GM21723 (cell line): Measurements from ENCODE around the gene DIPK1B.

Experiments used
- ATAC-seq: cut with Tn5 transposase; IDR thresholded peaks from one replicate; pipeline ENCODE4 v1.9.1; 2021; ENCODE audit warnings: mild to moderate bottlenecking, moderate library complexity; ENCODE audit not compliant: unreplicated experiment

The DIPK1B gene

GRCh38 chr9:136711751-136712689 lies at the start of gene DIPK1B:
Gene DIPK1B, plus strand, starts transcription at chr9:136712572. Its CDS starts 94 bp downstream, at chr9:136712666.
- no peak for ATAC-seq

DNA sequence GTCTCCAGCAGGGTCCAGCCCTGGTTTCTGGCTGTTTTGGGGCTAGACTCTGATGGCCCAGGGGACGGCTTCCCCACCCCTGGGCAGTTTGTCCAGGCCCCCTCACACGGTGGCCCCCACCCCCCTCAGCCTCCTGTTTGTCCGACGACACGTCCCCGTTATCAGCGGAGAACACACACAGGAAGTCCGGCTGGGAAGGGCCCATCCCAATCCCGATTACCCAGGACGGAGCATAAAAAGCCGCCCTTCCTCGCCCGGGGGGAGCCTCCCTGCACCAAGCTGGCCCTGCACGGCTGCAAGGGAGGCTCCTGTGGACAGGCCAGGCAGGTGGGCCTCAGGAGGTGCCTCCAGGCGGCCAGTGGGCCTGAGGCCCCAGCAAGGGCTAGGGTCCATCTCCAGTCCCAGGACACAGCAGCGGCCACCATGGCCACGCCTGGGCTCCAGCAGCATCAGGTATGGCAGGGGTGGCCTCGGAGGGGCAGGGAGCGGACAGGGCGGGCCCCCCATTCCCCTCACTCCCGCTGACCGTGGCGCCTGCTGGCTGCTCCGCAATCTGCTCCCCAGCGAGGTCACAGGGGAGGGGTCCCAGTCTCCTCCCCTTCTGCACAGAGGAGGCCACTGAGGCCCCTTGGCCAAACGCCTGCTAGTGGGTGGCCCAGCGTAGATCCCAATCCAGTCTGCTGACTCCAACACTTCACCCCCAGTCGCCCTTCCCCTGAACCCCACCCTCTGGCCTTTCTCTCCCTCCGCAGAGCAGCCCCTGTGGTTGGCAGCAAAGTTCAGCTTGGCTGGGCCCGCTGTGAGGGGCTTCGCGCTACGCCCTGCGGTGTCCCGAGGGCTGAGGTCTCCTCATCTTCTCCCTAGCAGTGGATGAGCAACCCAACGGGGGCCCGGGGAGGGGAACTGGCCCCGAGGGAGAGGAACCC lies 49.5 kb upstream of the DIPK1B start, which contains the start of gene EGFL7:
EGFL7 (plus strand) TSS at position 261 of the 926 bp plus-strand sequence. CDS start 5,367 bp downstream, outside the sequence.
- no peak for ATAC-seq

DNA sequence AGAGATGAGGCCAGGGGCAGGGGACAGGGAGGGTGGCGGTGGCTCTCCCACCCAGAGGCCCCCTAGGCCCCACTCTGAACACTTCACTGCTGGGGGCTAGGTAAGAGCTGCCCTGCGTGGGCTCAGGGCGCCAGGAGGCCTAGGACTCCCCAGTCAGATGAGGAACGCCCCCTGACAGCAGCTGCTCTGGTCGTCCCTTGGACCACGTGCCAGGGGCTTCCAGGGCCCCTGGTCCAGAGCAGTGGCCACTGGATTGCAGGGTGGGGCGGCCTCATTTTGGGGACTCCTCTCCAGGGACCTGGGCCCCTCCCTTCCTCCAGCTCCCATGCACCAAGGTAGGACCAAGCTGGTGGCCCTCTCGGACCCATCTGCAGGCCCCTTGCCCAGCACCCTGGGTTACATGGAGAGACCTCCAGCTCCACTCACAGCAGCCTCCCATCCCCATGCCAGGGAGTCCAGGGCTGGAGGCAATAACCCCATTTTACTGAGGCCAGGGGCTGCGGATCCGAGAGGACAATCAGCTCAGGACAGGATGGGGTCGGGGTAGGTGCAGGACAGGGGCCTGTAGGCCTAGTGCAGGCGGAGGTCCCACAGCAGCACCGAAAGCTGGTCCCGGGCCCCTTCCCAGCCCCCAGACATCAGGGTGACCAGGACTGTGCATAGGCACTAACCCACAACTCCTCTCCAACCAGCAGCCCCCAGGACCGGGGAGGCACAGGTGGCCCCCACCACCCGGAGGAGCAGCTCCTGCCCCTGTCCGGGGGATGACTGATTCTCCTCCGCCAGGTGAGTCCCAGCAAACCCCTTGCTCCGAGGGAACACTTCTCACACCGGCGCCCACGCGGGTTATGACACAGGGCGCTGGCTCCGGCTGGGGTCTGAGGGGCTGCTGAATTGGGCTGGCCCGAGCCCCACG lies 48.1 kb upstream of the DIPK1B start:
- ATAC-seq: no peak

- no peak for ATAC-seq
Measured at GRCh38 chr9:136665111-136665703, 47.2 kb upstream of the DIPK1B start.

- ATAC-seq: no peak
Measured at GRCh38 chr9:136665704-136666371, 46.5 kb upstream of the DIPK1B start.

DNA sequence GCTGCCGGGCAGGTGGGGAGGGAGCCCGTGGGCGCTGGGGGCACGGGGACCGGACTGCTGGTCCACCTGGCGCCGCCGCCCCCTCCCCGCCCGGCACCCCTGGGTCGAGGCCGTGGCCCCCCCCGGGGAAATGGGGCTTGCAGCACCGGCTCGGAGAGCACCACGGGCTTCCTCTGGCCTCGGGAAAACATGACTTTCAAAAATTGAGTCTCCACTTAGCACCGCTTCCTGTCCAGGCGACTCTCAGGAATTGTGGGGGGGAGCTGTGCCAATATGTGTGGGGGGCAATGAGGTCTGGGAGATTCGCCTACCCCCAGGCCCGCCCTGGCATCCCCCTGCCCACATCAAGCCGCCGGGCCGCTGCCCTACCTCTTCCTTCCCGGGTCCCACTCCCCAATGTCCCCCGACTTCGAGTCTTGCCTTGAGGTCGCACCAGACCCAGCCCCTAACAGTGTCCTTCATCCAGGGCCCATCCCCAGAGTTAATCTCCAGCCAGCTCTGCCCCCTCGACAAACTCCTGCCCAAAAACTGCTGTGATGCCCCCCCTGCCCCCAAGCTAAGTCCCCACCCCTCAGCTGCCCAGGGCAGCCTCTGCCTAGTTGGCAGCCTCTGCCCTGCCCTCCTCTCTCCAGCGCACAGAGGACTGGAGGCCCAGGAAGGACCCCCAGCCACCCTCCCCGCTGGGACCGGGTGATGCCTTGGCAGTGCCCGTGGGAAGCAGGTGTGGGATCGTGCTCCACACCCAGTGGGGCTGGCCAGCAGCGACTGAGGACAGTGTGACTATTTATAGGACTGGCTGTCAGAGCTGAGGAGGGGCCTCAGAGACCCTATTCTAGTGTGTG lies 45.8 kb upstream of the DIPK1B start:
- ATAC-seq: no peak

DNA sequence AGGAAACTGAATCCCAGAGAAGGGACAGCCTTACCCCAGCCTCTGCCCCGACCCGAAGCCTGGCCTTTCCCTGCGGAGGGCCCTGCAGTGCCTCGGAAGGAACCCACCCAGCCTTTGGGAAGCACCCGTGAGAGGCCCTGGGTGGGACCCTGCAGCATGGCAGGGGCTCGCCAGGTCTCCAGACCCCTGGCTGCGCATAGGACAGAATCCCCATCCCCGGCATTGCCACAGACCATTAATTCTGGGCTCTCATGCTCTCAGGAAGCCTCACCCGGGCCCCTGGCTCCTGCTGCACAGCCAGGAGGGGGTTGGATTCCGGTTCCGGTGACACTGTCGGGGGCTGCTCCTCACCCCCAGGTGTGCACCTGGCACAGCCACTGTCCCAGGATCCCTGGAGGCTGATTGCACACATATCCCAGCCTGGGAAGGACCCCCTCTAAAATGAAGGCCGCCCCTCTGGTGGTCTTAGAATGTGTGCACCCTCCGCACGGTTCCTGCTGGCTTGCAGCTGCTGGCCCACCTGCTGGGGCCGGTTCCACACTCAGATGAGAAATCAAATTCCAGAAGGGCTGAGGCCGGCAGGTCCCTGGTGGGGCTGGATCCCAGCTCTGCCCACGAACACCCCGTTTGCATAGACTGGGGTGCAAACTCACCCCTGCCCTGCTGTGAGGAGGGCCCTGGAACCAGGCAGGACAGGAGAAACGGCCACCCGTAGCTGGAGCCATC lies 45.0 kb upstream of the DIPK1B start:
- no peak for ATAC-seq

- no peak for ATAC-seq
Measured at GRCh38 chr9:136667940-136668760, 44.2 kb upstream of the DIPK1B start.

GRCh38 chr9:136668983-136669790 lies 43.2 kb upstream of the DIPK1B start:
- no peak for ATAC-seq

- ATAC-seq: no peak
Measured at GRCh38 chr9:136669791-136670464, 42.4 kb upstream of the DIPK1B start.

- no peak for ATAC-seq
Measured at GRCh38 chr9:136670576-136671253, 41.7 kb upstream of the DIPK1B start.

DNA sequence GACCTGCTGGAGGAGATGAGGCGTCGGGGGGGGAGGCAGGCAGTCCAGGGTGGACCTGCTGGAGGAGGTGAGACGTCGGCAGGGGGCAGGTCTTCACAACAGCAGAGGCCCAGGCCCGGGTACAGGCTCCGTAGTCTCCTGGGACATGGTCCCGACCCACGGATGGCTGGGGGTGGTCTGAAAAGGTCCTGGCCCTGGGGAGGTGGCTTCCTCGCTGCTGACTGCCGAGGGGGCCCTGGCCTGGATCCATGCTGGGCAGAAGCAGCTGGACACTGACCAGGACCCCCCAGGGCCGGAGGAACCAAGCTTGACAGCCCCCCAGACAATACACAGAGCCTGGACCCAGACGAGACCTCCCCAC lies 41.1 kb upstream of the DIPK1B start:
- no peak for ATAC-seq

DNA sequence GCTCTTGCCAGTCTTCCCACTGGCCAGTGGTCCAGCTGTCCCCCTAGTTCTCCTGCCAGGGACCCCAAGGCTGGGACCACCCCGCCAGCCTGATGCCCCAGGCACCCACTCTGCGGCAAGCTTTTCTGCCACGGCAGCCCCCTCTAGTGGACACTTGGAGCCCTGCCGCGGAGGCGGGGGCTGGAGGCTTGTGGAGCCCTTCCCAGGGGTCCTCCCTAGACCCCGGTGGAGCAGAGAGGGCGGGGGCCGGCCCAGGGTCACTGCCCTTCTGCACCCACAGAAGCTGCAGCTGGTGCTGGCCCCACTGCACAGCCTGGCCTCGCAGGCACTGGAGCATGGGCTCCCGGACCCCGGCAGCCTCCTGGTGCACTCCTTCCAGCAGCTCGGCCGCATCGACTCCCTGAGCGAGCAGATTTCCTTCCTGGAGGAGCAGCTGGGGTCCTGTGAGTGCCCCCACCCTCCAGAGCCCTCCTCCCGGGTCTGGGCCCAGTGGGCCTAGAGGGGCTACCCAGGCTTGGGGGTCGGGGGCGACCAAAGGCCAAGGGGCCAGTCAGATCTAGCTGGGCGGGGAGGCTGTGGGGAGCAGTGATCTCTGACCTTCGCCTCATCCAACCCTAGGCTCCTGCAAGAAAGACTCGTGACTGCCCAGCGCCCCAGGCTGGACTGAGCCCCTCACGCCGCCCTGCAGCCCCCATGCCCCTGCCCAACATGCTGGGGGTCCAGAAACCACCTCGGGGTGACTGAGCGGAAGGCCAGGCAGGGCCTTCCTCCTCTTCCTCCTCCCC lies 40.5 kb upstream of the DIPK1B start:
- ATAC-seq: no peak

DNA sequence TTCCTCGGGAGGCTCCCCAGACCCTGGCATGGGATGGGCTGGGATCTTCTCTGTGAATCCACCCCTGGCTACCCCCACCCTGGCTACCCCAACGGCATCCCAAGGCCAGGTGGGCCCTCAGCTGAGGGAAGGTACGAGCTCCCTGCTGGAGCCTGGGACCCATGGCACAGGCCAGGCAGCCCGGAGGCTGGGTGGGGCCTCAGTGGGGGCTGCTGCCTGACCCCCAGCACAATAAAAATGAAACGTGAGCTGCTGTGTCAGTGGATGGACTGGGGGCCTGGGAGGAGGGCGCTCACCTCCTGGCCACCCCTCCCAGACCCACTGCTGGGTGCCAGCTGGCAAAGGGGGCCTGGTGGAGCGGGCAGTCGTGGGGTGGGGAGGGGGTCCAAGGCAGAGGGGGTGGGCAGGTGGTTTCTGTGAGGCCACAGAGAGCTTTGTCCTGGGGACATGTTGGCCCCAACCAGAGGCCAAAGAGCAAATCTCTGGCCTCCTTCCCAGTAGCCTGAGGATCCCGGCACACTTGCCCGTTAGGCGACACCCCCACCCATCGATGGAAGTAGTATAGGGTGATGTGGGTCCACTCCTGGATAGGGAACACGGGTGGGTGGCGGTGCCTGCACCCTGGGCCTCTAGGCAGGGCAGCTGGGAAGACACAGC lies 39.8 kb upstream of the DIPK1B start:
- ATAC-seq: no peak
